K562 (cell line): ENCODE measurements around the gene UBA52. TPM values are rescaled to one million over a fixed set of nuclear protein-coding genes. Genes with fewer than 3 reads are reported as not detected.

Source experiments
- BDP1 ChIP-seq: IDR thresholded peaks from 3 replicates; pipeline ENCODE4 v1.6.1; 2011; ENCODE audit not compliant: insufficient read length, insufficient read depth
- CSDE1 ChIP-seq, 2 experiments: fragments of 450-650 bp; IDR thresholded peaks; 2 replicates each; pipeline ENCODE4 v1.6.1; 2016; ENCODE audit warnings: mild to moderate bottlenecking in 1 of 2
- DNMT1 ChIP-seq: fragments of 450-650 bp; IDR thresholded peaks from 2 replicates; pipeline ENCODE4 v1.6.1; 2016; ENCODE audit warnings: antibody characterized with exemption, mild to moderate bottlenecking
- FOXK1 ChIP-seq: sonication (generic); formaldehyde crosslinking; IDR thresholded peaks from 2 replicates; pipeline ENCODE4 v1.8.0; 2022; ENCODE audit warnings: missing genetic modification reagents, mild to moderate bottlenecking, borderline replicate concordance
- HLTF ChIP-seq: fragments of 450-650 bp; IDR thresholded peaks from 2 replicates; pipeline ENCODE4 v1.6.1; 2016
- HMGXB4 ChIP-seq: sonication (generic); formaldehyde crosslinking; IDR thresholded peaks from 2 replicates; pipeline ENCODE4 v1.8.1; 2023; ENCODE audit warnings: mild to moderate bottlenecking, missing genetic modification reagents
- HNRNPLL ChIP-seq: fragments of 200-400 bp; formaldehyde crosslinking; IDR thresholded peaks from 2 replicates; pipeline ENCODE4 v1.6.1; 2017; ENCODE audit warnings: low read length, low read depth, mild to moderate bottlenecking; ENCODE audit not compliant: poor library complexity, severe bottlenecking
- KLF1 ChIP-seq: fragments of 450-650 bp; IDR thresholded peaks from 2 replicates; pipeline ENCODE4 v1.6.1; 2016; ENCODE audit warnings: missing genetic modification characterization, missing compliant biosample characterization
- NCOA4 ChIP-seq: fragments of 450-650 bp; IDR thresholded peaks from 2 replicates; pipeline ENCODE4 v1.6.1; 2018; ENCODE audit warnings: mild to moderate bottlenecking; ENCODE audit not compliant: partially characterized antibody
- NFRKB ChIP-seq: fragments of 450-650 bp; IDR thresholded peaks from 2 replicates; pipeline ENCODE4 v1.6.1; 2016; ENCODE audit warnings: low read depth
- NFYB ChIP-seq: IDR thresholded peaks from 2 replicates; pipeline ENCODE4 v1.6.1; 2011; ENCODE audit warnings: mild to moderate bottlenecking, moderate library complexity; ENCODE audit not compliant: insufficient read length; ENCODE audit errors: extremely low read depth
- NR3C1 ChIP-seq: sonication (generic); formaldehyde crosslinking; IDR thresholded peaks from 2 replicates; pipeline ENCODE4 v1.8.1; 2022; ENCODE audit warnings: missing genetic modification reagents
- TBP ChIP-seq: optimal IDR thresholded peaks from 2 replicates; pipeline ENCODE3; 2011; ENCODE audit warnings: low read depth, low read length, improper control_type of control experiment
- TCFL5 ChIP-seq: fragments of 250-450 bp; sonication (Bioruptor Pico); conservative IDR thresholded peaks from 2 replicates; pipeline ENCODE4 v1.6.1; 2021; ENCODE audit warnings: mild to moderate bottlenecking, moderate library complexity, matching md5 sums
- ZBTB1 ChIP-seq: sonication (generic); formaldehyde crosslinking; IDR thresholded peaks from 2 replicates; pipeline ENCODE4 v1.8.1; 2023; ENCODE audit warnings: missing genetic modification reagents, low read depth, mild to moderate bottlenecking, borderline replicate concordance
- ZNF3 ChIP-seq: fragments of 250-450 bp; sonication (Bioruptor Pico); IDR thresholded peaks from 2 replicates; pipeline ENCODE4 v1.5.0; 2021; ENCODE audit warnings: mild to moderate bottlenecking, moderate library complexity
- ZNF699 ChIP-seq: fragments of 250-450 bp; sonication (Bioruptor Pico); IDR thresholded peaks from 2 replicates; pipeline ENCODE4 v1.8.0; 2021; ENCODE audit warnings: mild to moderate bottlenecking, moderate library complexity; ENCODE audit not compliant: insufficient replicate concordance
- ZNF830 ChIP-seq: fragments of 250-450 bp; sonication (Bioruptor Pico); IDR thresholded peaks from 2 replicates; pipeline ENCODE4 v1.5.0; 2021; ENCODE audit warnings: mild to moderate bottlenecking
- ZZZ3 ChIP-seq: fragments of 450-650 bp; IDR thresholded peaks from 2 replicates; pipeline ENCODE4 v1.6.1; 2016; ENCODE audit warnings: antibody characterized with exemption, mild to moderate bottlenecking, moderate library complexity
- polyA plus RNA-seq, 8 experiments: library from polyadenylated mRNA; depleted of rRNA in 4 of 8; stranded (reverse) in 5 of 8; unstranded in 3 of 8; fragments of >200 nt; fragmentation: Nextera tagmentation in 2 of 8; fragmentation: Illumina TruSeq in 1 of 8; extraction: Ambion mirVana in 2 of 8; extraction: Trizol in 1 of 8; gene quantifications; 2 replicates each; pipeline versions ENCODE4 v1.2.1 to v1.2.3, GENCODE V29; 2011 to 2014; ENCODE audit warnings: inconsistent platforms in 1 of 8, missing spikeins in 1 of 8
- total RNA-seq, 7 experiments: library from RNA; depleted of rRNA in 6 of 7; stranded (reverse); fragments of >200 nt in 6 of 7; fragmentation: Illumina TruSeq in 2 of 7; extraction: Trizol in 2 of 7; gene quantifications; 2 replicates each; pipeline versions ENCODE4 v1.2.1 to v1.2.3, GENCODE V29; 2011 to 2021; ENCODE audit warnings: low replicate concordance in 1 of 7
- TF ChIP-seq, protein P1 (sequence below): fragments of 200-400 bp; formaldehyde crosslinking; IDR thresholded peaks from 2 replicates; pipeline ENCODE4 v1.6.1; 2017; ENCODE audit warnings: mild to moderate bottlenecking, low read depth, low read length, moderate library complexity
- TF ChIP-seq, protein P2 (sequence below): sonication (generic); formaldehyde crosslinking; IDR thresholded peaks from 2 replicates; pipeline ENCODE4 v1.8.1; 2023; ENCODE audit warnings: mild to moderate bottlenecking, missing genetic modification reagents

The UBA52 gene
- total and polyA plus RNA-seq, 9 of the 15 experiments (the other 6 are each of a cell fraction or from before 2014, with no cell fraction given) = 1,110 to 2,751 (median 1,733) TPM

- TF ChIP-seq, protein P1, sequence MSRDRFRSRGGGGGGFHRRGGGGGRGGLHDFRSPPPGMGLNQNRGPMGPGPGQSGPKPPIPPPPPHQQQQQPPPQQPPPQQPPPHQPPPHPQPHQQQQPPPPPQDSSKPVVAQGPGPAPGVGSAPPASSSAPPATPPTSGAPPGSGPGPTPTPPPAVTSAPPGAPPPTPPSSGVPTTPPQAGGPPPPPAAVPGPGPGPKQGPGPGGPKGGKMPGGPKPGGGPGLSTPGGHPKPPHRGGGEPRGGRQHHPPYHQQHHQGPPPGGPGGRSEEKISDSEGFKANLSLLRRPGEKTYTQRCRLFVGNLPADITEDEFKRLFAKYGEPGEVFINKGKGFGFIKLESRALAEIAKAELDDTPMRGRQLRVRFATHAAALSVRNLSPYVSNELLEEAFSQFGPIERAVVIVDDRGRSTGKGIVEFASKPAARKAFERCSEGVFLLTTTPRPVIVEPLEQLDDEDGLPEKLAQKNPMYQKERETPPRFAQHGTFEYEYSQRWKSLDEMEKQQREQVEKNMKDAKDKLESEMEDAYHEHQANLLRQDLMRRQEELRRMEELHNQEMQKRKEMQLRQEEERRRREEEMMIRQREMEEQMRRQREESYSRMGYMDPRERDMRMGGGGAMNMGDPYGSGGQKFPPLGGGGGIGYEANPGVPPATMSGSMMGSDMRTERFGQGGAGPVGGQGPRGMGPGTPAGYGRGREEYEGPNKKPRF = no peak
- TF ChIP-seq TBP (peak; percentile 90), HNRNPLL (peak; percentile 79), ZZZ3 (no peak), NFRKB (no peak), HLTF (no peak), KLF1 (peak; percentile 97), ZNF699 (no peak), FOXK1 (CRISPR knock-in tag) (peak; percentile 74; the same call in 1 of the 2 replicates), ZNF3 (no peak), ZNF830 (CRISPR knock-in tag) (no peak), NCOA4 (no peak), NFYB (no peak), ZBTB1 (CRISPR knock-in tag) (no peak; the same call in 1 of the 2 replicates), DNMT1 (no peak), NR3C1 (no peak), CSDE1 (IDR thresholded peaks at IDR 0.05) (0 out of 4 replicates have a peak, but pooled peaks of 1 of the 2 experiments have one; percentile 22), TCFL5 (CRISPR knock-in tag) (no peak), HMGXB4 (no peak; the same call in 1 of the 2 replicates), BDP1 (no peak)
- TF ChIP-seq, protein P2, sequence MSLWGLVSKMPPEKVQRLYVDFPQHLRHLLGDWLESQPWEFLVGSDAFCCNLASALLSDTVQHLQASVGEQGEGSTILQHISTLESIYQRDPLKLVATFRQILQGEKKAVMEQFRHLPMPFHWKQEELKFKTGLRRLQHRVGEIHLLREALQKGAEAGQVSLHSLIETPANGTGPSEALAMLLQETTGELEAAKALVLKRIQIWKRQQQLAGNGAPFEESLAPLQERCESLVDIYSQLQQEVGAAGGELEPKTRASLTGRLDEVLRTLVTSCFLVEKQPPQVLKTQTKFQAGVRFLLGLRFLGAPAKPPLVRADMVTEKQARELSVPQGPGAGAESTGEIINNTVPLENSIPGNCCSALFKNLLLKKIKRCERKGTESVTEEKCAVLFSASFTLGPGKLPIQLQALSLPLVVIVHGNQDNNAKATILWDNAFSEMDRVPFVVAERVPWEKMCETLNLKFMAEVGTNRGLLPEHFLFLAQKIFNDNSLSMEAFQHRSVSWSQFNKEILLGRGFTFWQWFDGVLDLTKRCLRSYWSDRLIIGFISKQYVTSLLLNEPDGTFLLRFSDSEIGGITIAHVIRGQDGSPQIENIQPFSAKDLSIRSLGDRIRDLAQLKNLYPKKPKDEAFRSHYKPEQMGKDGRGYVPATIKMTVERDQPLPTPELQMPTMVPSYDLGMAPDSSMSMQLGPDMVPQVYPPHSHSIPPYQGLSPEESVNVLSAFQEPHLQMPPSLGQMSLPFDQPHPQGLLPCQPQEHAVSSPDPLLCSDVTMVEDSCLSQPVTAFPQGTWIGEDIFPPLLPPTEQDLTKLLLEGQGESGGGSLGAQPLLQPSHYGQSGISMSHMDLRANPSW (CRISPR knock-in tag) = 0 out of 2 replicates have a peak, but pooled peaks have one; percentile 63
Measured at GRCh38 chr19:18571564-18572344, at the start of gene UBA52 (continued).
